Smooth muscle cell of the pulmonary artery (primary cell): ENCODE data around the gene ENAH. TPM values are rescaled to one million over a fixed set of nuclear protein-coding genes. Genes with fewer than 3 reads are reported as not detected.

ENCODE experiments used
- total RNA-seq: library from RNA; depleted of rRNA; stranded (reverse); fragments of >200 nt; gene quantifications from 2 replicates; pipeline ENCODE4 v1.2.3, GENCODE V29; 2014

The ENAH gene
- total RNA-seq = 107 and 160 TPM in 2 replicates

DNA sequence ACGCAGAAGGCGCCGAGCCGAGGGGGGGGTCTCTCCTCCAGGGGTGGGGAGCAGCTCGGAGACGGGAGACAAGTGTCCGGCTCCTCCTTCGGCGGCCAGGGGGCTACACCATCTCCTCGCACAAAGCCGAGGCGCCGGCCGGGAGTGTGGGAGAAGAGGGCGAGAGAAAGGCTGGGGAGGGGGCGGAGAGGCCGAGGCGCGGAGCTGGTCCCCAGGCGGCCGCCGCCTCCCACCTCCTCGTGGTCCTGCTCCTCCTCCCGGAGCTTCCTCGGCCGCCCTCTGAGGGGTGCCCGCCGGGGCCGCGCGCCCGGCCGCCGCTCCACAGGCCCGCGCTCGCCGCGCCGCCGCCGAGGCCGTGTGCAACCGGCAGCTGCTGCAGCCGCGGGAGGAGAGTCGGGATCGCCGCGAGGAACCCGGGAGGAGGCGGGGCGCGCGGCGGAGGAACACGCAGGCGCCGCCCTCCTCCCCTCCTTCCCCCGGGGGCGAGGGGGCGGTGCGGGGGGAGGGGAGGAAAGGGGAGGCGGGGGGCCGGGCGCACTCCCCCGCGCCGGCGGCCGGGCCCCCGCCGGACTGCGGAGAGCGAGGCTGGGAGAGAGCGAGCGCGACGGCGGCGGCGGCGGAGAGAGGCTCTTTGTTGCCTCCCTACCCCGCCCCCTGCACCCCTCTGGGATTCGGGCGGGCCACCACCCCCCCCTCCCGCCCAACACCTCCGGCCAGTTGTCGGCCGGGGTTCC, at the start of gene ENAH:
ENAH (minus strand) TSS at position 395 of the 734 bp plus-strand sequence. CDS start 433 bp downstream, outside the sequence.

Other genes with a start within 250 kb of the ENAH start
- gene LBR, start 225.1 kb downstream of the ENAH start, total RNA-seq = 14.1 and 21.6 TPM in 2 replicates
- gene SRP9, start 124.7 kb upstream of the ENAH start, total RNA-seq = 169 and 219 TPM in 2 replicates
- gene EPHX1, start 157.0 kb upstream of the ENAH start, total RNA-seq = 46.1 and 73.5 TPM in 2 replicates
- 30.8 and 36.5 TPM in 2 replicates for gene TMEM63A, start 229.3 kb upstream of the ENAH start, total RNA-seq
- gene LEFTY1, start 236.0 kb upstream of the ENAH start, total RNA-seq = 0.13 TPM in 1 of 2 replicates, not detected in the other